ENCODE results near the gene FHIT. TPM values are rescaled to one million over a fixed set of nuclear protein-coding genes. Genes with fewer than 3 reads are reported as not detected.

FHIT gene
- total RNA-seq, 1 donor from 2014 or later = 20.2 TPM

GRCh38 chr3:60514866-60515265, 736.4 kb downstream of the FHIT start:
- peaks cover 4% of the 10 kb centered on the region for H3K36me3 Mint-ChIP-seq (ENCODE audit: low read depth, unreplicated experiment)
- H3K4me3 Mint-ChIP-seq (ENCODE audit: unreplicated experiment) = no peak overlapping the region
- peaks cover 9% of the 10 kb centered on the region for H3K4me1 Mint-ChIP-seq (ENCODE audit: unreplicated experiment)
- DNase-seq (ENCODE audit: low spot score) = no peak
- H3K27ac Mint-ChIP-seq (ENCODE audit: unreplicated experiment) = no peak overlapping the region
- no peaks in the 10 kb centered on the region for H3K9me3 Mint-ChIP-seq (ENCODE audit: unreplicated experiment)
- TF ChIP-seq, protein P1, sequence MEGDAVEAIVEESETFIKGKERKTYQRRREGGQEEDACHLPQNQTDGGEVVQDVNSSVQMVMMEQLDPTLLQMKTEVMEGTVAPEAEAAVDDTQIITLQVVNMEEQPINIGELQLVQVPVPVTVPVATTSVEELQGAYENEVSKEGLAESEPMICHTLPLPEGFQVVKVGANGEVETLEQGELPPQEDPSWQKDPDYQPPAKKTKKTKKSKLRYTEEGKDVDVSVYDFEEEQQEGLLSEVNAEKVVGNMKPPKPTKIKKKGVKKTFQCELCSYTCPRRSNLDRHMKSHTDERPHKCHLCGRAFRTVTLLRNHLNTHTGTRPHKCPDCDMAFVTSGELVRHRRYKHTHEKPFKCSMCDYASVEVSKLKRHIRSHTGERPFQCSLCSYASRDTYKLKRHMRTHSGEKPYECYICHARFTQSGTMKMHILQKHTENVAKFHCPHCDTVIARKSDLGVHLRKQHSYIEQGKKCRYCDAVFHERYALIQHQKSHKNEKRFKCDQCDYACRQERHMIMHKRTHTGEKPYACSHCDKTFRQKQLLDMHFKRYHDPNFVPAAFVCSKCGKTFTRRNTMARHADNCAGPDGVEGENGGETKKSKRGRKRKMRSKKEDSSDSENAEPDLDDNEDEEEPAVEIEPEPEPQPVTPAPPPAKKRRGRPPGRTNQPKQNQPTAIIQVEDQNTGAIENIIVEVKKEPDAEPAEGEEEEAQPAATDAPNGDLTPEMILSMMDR (IDR thresholded peaks at IDR 0.05; ENCODE audit: unreplicated experiment) = no peak
- no peaks in the 10 kb centered on the region for H3K27me3 Mint-ChIP-seq (ENCODE audit: unreplicated experiment)

GRCh38 chr3:60514085-60514649, 737.1 kb downstream of the FHIT start:
- H3K27ac Mint-ChIP-seq (ENCODE audit: unreplicated experiment) = no peak overlapping the region
- TF ChIP-seq, protein P1 (IDR thresholded peaks at IDR 0.05; ENCODE audit: unreplicated experiment) = no peak

DNA sequence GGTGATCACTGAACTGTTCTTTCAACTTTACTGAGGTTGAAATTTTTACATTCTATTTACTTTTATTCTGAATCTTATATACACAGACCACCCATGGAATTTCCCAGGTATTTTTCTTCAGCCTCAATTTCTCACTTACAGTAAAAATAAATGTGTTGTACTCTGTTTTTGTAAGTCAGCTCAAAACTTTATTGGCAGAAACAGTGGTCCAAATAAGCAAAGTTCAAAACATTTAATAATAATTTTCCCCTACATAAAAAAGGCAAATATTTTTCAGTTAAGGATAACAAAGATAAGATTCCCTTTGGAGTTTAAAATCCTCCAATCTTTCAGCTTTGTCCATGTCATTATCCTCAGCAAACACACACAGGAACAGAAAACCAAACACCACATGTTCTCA, 738.0 kb downstream of the FHIT start:
- H3K4me3 Mint-ChIP-seq (ENCODE audit: unreplicated experiment) = no peak overlapping the region
- TF ChIP-seq, protein P1 (IDR thresholded peaks at IDR 0.05; ENCODE audit: unreplicated experiment) = no peak
- H3K27ac Mint-ChIP-seq (ENCODE audit: unreplicated experiment) = no peak overlapping the region
- peaks cover 9% of the 10 kb centered on the region for H3K4me1 Mint-ChIP-seq (ENCODE audit: unreplicated experiment)
- peaks cover 4% of the 10 kb centered on the region for H3K36me3 Mint-ChIP-seq (ENCODE audit: low read depth, unreplicated experiment)
- no peaks in the 10 kb centered on the region for H3K9me3 Mint-ChIP-seq (ENCODE audit: unreplicated experiment)
- no peaks in the 10 kb centered on the region for H3K27me3 Mint-ChIP-seq (ENCODE audit: unreplicated experiment)
- no peak for DNase-seq (ENCODE audit: low spot score)

More at GRCh38 chr3:60514085-60514649, 737.1 kb downstream of the FHIT start:
- Mint-ChIP-seq H3K9me3 (ENCODE audit: unreplicated experiment) (no peaks in the 10 kb centered on the region), H3K27me3 (ENCODE audit: unreplicated experiment) (no peaks in the 10 kb centered on the region), H3K36me3 (ENCODE audit: low read depth, unreplicated experiment) (peaks cover 4% of the 10 kb centered on the region), H3K4me1 (ENCODE audit: unreplicated experiment) (peaks cover 9% of the 10 kb centered on the region), H3K4me3 (ENCODE audit: unreplicated experiment) (no peak overlapping the region)
- no peak for DNase-seq (ENCODE audit: low spot score)

GRCh38 chr3:60512506-60512905, 738.7 kb downstream of the FHIT start:
- DNase-seq (ENCODE audit: low spot score) = no peak
- H3K36me3 Mint-ChIP-seq (ENCODE audit: low read depth, unreplicated experiment) = peaks cover 4% of the 10 kb centered on the region
- no peak overlapping the region for H3K4me3 Mint-ChIP-seq (ENCODE audit: unreplicated experiment)
- H3K9me3 Mint-ChIP-seq (ENCODE audit: unreplicated experiment) = no peaks in the 10 kb centered on the region
- H3K27me3 Mint-ChIP-seq (ENCODE audit: unreplicated experiment) = no peaks in the 10 kb centered on the region
- TF ChIP-seq, protein P1 (IDR thresholded peaks at IDR 0.05; ENCODE audit: unreplicated experiment) = no peak
- H3K4me1 Mint-ChIP-seq (ENCODE audit: unreplicated experiment) = peaks cover 9% of the 10 kb centered on the region
- no peak overlapping the region for H3K27ac Mint-ChIP-seq (ENCODE audit: unreplicated experiment)

DNA sequence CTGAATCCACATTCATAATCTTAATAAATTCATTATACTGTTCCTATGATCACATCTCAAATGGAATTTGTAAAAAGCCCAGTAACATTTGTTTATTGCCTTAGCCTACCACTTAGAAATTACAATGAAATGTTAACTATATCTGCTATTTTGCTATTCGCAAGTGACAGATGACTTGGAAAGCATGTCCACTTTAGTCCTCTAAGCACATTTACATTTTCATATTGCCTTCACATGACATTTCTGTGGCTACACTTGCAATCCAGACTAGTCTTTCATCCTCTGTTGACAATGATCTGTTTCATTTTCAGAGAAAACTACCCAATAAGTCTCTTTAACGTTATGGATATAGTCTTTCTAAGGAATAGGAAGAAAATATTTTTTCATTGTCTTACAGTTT, 741.8 kb downstream of the FHIT start:
- Mint-ChIP-seq H3K4me3 (ENCODE audit: unreplicated experiment) (no peak overlapping the region), H3K36me3 (ENCODE audit: low read depth, unreplicated experiment) (peaks cover 4% of the 10 kb centered on the region), H3K27ac (ENCODE audit: unreplicated experiment) (no peak overlapping the region), H3K4me1 (ENCODE audit: unreplicated experiment) (peaks cover 6% of the 10 kb centered on the region), H3K9me3 (ENCODE audit: unreplicated experiment) (no peaks in the 10 kb centered on the region), H3K27me3 (ENCODE audit: unreplicated experiment) (no peaks in the 10 kb centered on the region)
- TF ChIP-seq, protein P1 (IDR thresholded peaks at IDR 0.05; ENCODE audit: unreplicated experiment) = no peak
- no peak for DNase-seq (ENCODE audit: low spot score)
